ENCODE data around the gene TMEM72. TPM values are rescaled to one million over a fixed set of nuclear protein-coding genes. Genes with fewer than 3 reads are reported as not detected.

Gene TMEM72
- total and polyA plus RNA-seq, 2 experiments from 2014 or later: not detected

DNA sequence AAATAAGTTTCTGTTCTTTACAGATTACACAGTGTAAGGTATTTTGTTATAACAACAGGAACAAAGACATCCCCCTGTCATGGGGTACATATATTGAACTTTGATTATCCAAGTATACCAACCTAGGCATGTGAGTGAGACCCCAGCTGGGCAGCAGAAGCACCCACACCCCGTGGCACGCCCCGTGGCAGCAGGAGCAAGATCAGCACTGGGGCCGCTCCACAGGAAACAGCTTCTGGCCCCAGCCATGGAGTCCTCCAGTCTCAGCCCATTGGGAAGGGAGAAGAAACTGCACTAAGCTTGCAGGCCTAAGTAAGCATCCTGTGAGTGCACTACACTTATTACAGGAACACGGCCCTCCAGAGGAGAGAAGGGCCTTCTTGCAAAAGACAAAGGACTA lies 24.2 kb upstream of the TMEM72 start:
- TF ChIP-seq JUNB (IDR thresholded peaks at IDR 0.05; ENCODE audit: unreplicated experiment) (no peak), ZNF331 (CRISPR knock-in tag; IDR thresholded peaks at IDR 0.05; ENCODE audit: low read depth) (no peak), CREB1 (CRISPR knock-in tag; IDR thresholded peaks at IDR 0.05; ENCODE audit: low read depth) (no peak), CTCF (conservative IDR thresholded peaks at IDR 0.05; ENCODE audit: low read depth in 2 of 2) (no peak), ZNF114 (CRISPR knock-in tag; IDR thresholded peaks at IDR 0.05) (no peak), STAT1 (IDR thresholded peaks at IDR 0.05; ENCODE audit: unreplicated experiment) (no peak), REST (IDR thresholded peaks at IDR 0.05; ENCODE audit: unreplicated experiment) (no peak), NANOG (IDR thresholded peaks at IDR 0.05; ENCODE audit: borderline replicate concordance) (no peak), EZH2phosphoT487 (IDR thresholded peaks at IDR 0.05; ENCODE audit: unreplicated experiment) (no peak), EZH2 (IDR thresholded peaks at IDR 0.05; ENCODE audit: low read depth, unreplicated experiment) (no peak), POLR2AphosphoS5 (IDR thresholded peaks at IDR 0.05; ENCODE audit: low read depth) (no peak)
- TF ChIP-seq, protein P1, sequence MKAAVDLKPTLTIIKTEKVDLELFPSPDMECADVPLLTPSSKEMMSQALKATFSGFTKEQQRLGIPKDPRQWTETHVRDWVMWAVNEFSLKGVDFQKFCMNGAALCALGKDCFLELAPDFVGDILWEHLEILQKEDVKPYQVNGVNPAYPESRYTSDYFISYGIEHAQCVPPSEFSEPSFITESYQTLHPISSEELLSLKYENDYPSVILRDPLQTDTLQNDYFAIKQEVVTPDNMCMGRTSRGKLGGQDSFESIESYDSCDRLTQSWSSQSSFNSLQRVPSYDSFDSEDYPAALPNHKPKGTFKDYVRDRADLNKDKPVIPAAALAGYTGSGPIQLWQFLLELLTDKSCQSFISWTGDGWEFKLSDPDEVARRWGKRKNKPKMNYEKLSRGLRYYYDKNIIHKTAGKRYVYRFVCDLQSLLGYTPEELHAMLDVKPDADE (IDR thresholded peaks at IDR 0.05): no peak
- TF ChIP-seq, protein P2, sequence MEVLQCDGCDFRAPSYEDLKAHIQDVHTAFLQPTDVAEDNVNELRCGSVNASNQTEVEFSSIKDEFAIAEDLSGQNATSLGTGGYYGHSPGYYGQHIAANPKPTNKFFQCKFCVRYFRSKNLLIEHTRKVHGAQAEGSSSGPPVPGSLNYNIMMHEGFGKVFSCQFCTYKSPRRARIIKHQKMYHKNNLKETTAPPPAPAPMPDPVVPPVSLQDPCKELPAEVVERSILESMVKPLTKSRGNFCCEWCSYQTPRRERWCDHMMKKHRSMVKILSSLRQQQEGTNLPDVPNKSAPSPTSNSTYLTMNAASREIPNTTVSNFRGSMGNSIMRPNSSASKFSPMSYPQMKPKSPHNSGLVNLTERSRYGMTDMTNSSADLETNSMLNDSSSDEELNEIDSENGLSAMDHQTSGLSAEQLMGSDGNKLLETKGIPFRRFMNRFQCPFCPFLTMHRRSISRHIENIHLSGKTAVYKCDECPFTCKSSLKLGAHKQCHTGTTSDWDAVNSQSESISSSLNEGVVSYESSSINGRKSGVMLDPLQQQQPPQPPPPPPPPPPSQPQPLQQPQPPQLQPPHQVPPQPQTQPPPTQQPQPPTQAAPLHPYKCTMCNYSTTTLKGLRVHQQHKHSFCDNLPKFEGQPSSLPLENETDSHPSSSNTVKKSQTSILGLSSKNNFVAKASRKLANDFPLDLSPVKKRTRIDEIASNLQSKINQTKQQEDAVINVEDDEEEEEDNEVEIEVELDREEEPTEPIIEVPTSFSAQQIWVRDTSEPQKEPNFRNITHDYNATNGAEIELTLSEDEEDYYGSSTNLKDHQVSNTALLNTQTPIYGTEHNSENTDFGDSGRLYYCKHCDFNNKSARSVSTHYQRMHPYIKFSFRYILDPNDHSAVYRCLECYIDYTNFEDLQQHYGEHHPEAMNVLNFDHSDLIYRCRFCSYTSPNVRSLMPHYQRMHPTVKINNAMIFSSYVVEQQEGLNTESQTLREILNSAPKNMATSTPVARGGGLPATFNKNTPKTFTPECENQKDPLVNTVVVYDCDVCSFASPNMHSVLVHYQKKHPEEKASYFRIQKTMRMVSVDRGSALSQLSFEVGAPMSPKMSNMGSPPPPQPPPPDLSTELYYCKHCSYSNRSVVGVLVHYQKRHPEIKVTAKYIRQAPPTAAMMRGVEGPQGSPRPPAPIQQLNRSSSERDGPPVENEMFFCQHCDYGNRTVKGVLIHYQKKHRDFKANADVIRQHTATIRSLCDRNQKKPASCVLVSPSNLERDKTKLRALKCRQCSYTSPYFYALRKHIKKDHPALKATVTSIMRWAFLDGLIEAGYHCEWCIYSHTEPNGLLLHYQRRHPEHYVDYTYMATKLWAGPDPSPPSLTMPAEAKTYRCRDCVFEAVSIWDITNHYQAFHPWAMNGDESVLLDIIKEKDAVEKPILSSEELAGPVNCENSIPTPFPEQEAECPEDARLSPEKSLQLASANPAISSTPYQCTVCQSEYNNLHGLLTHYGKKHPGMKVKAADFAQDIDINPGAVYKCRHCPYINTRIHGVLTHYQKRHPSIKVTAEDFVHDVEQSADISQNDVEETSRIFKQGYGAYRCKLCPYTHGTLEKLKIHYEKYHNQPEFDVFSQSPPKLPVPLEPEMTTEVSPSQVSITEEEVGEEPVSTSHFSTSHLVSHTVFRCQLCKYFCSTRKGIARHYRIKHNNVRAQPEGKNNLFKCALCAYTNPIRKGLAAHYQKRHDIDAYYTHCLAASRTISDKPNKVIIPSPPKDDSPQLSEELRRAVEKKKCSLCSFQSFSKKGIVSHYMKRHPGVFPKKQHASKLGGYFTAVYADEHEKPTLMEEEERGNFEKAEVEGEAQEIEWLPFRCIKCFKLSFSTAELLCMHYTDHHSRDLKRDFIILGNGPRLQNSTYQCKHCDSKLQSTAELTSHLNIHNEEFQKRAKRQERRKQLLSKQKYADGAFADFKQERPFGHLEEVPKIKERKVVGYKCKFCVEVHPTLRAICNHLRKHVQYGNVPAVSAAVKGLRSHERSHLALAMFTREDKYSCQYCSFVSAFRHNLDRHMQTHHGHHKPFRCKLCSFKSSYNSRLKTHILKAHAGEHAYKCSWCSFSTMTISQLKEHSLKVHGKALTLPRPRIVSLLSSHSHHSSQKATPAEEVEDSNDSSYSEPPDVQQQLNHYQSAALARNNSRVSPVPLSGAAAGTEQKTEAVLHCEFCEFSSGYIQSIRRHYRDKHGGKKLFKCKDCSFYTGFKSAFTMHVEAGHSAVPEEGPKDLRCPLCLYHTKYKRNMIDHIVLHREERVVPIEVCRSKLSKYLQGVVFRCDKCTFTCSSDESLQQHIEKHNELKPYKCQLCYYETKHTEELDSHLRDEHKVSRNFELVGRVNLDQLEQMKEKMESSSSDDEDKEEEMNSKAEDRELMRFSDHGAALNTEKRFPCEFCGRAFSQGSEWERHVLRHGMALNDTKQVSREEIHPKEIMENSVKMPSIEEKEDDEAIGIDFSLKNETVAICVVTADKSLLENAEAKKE (CRISPR knock-in tag; IDR thresholded peaks at IDR 0.05): no peak

More for the DNA sequence above, 24.2 kb upstream of the TMEM72 start:
- Mint-ChIP-seq H3K27me3 (ENCODE audit: insufficient read depth, low read depth, poor library complexity) (peaks cover 4% of the 10 kb centered on the region), H3K4me3 (no peak overlapping the region), H3K27ac (no peak overlapping the region), H3K36me3 (ENCODE audit: low read depth) (no peaks in the 10 kb centered on the region), H3K4me1 (peaks cover 13% of the 10 kb centered on the region), H3K9me3 (no peaks in the 10 kb centered on the region)
- Histone ChIP-seq H3K4me1 (ENCODE audit: insufficient read depth) (no peaks in the 10 kb centered on the region), H4K20me1 (replicated peaks; ENCODE audit: insufficient read depth) (no peaks in the 10 kb centered on the region), H3K4me2 (no peak overlapping the region), H3K27me3 (ENCODE audit: insufficient read depth) (no peaks in the 10 kb centered on the region), H3K27ac (ENCODE audit: low read depth) (no peak overlapping the region), H3K4me3 (no peak overlapping the region), H2AFZ (no peak overlapping the region), H3K36me3 (ENCODE audit: insufficient read depth) (no peaks in the 10 kb centered on the region), H3K9me2 (ENCODE audit: insufficient read depth) (peaks cover 7% of the 10 kb centered on the region; the same call in 1 of the 2 replicates), H3K79me2 (replicated peaks; ENCODE audit: insufficient read depth) (no peaks in the 10 kb centered on the region), H3F3A (replicated peaks; ENCODE audit: low read depth) (no peaks in the 10 kb centered on the region)
- no peak for ATAC-seq
- no peak for DNase-seq (ENCODE audit: low spot score)

All from GM23338 (cell line).